Stomach (tissue), 4 donors: Measurements from ENCODE around the gene ITCH.

Experiments used
- CTCF ChIP-seq, 7 experiments: fragments of 450-650 bp in 4 of 7; fragments of 200-600 bp in 3 of 7; sonication (generic) in 3 of 7; IDR thresholded peaks; one replicate each; pipeline ENCODE4 v1.5.1; 2016 to 2019; ENCODE audit warnings: antibody characterized with exemption in 7 of 7, control low read depth in 2 of 7, mild to moderate bottlenecking in 1 of 7
- EP300 ChIP-seq: sonication (generic); formaldehyde crosslinking; IDR thresholded peaks from one replicate; pipeline ENCODE4 v1.6.1; 2017; ENCODE audit warnings: antibody characterized with exemption
- POLR2A ChIP-seq, 4 donors: fragments of 450-650 bp; IDR thresholded peaks; one replicate each; pipeline ENCODE4 v1.6.1; 2016; ENCODE audit warnings: antibody characterized with exemption in 4 of 4, control low read depth in 2 of 4, mild to moderate bottlenecking in 1 of 4, moderate library complexity in 1 of 4
- POLR2AphosphoS5 ChIP-seq, 3 donors: sonication (generic); formaldehyde crosslinking; IDR thresholded peaks; one replicate each; pipeline ENCODE4 v1.6.1; 2016; ENCODE audit warnings: antibody characterized with exemption in 3 of 3

GRCh38 chr20:34401741-34402455, 38.8 kb downstream of the ITCH start:
- TF ChIP-seq CTCF (IDR thresholded peaks at IDR 0.05) (no peak), POLR2A (IDR thresholded peaks at IDR 0.05) (no peak), POLR2AphosphoS5 (IDR thresholded peaks at IDR 0.05) (no peak), EP300 (no peak)
